ENCODE results near the gene DAGLA.
A peak's percentile ranks its signal among the peaks of the same experiment; 100 is the strongest.

The DAGLA gene

DNA sequence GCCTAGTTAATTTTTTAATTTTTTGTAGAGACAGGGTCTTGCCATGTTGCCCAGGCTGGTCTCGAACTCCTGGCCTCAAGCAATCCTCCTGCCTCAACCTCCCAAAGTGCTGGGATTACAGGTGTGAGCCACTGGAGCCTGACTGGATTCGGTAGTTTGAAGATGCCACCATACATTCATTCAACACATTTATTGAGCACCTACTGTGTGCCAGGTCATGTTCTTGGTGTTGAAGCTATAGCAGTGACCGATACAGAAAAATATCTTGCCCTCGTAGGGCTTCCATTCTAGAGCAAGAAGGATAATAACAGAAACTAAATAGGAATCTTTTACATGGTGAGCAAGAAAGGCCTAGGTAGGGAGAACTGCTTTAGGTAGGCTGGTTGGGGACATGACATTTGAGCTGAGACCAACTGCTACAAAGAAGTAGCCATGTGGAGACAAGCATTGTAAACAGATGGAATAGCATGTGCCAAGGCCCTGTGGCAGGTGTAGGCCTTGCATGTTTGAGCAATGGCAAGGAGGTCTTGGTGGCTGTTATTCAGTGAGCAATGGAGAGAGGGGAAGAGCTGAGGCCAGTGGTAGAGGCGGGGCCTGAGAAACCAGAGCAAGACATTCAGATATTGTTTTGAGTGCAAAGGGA is 70.6 kb downstream of the DAGLA start:
- FAIRE-seq = no peak

GRCh38 chr11:61751384-61751783 is 71.2 kb downstream of the DAGLA start:
- FAIRE-seq = no peak

- no peak for FAIRE-seq
Measured at GRCh38 chr11:61752117-61752924, 72.1 kb downstream of the DAGLA start, which contains the start of gene MYRF. Gene MYRF, plus strand, starts transcription at chr11:61752636. Its CDS starts 109 bp downstream, at chr11:61752745.

DNA sequence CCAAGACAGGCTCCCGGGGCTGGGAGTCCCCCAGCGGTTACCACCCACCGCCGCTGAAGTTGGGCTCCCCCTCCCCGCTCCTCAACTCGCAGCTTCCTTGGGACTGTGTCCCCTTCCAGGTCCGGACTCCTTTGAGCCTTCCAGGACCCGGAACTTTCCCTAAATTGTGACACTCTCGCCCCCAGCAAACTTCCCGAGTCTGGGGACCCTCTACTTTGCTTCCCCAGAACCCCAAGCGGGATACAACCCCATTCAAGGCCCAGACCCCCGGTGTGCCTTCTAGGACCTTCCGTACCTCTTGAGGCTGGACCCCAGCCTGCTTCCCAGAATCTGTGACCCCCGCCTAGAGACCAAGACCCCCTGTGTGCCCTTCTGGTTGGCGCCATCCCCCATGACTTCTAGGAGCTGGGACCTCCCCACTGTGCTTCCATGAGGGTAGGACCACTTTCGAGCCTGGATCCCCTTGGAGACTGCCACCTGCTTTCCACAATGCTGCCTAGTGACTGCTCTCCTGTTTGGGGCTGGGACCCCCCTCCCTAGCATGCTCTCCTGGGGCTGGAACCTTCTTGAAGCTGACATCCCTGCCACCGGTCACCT is 72.8 kb downstream of the DAGLA start:
- FAIRE-seq = no peak

DNA sequence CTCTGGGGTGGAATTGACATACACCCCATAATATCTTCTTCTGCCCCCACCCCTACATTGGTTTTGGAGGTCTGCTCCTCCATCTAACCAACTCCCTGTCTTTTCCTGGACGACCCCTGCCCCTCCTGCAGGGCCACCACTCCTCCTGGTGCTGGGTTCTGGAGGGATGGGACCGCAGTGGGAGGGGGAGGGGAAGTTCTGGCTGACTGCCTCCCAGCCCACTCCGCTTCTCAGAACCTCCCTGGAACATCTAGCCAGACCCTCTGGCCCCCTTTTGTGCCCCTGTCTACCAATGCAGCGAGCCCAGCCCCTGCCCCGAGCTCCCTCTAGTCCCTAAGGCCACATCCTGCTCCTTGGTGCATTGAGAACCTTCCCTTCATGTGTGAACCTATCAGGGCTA is 73.5 kb downstream of the DAGLA start:
- no peak for FAIRE-seq

DNA sequence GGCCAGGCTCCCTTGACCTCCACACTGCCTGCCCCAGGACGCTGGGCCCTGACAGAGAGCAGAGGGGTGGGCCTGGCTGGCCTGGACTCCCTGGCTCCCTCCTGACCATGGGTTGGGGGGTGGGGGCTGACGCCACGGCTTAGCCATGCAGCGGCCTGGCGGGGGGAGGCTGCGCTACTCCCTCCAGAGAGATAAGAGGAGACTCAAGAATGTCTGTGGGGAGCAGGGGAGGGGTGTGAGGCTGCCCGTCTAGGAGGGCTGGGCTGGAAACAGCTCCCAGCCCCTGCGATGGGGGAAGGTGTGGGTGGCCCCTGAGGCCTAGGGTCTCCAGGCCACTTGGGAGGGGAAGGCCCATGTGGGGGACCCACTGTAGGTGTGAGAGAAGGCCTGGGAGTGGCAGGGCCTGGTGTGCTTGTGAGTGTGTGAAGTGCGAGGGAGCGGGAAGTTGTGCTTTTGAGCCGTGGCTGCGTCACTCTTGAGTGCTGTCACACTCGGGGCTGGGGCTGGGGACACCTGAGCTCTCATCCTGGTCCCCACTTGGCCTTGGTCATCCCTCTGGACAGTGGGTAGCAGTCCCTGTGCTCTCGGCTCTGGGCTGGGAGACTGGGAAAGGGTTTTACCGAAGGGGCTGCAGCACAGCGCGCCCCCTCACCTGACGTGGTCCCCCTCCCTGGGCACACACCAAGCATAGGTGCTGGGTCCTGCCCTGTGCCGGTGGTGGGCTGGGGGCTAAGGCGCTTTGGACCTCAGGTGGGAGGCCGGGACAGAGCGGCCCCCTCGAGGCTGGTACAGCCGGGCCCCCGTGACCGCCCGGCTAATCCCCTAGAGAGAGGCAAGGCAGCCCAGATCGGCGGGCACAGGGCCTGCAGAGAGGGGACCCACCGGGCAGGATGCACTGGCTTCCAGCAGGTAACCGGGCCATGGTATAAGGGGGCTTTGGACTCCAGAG is 74.6 kb downstream of the DAGLA start:
- no peak for FAIRE-seq

GRCh38 chr11:61756147-61756451 is 75.9 kb downstream of the DAGLA start:
- FAIRE-seq = no peak

GRCh38 chr11:61756452-61757212 is 76.4 kb downstream of the DAGLA start:
- FAIRE-seq = peak; percentile 81

- FAIRE-seq = no peak
Measured at GRCh38 chr11:61757213-61757862, 77.1 kb downstream of the DAGLA start.

DNA sequence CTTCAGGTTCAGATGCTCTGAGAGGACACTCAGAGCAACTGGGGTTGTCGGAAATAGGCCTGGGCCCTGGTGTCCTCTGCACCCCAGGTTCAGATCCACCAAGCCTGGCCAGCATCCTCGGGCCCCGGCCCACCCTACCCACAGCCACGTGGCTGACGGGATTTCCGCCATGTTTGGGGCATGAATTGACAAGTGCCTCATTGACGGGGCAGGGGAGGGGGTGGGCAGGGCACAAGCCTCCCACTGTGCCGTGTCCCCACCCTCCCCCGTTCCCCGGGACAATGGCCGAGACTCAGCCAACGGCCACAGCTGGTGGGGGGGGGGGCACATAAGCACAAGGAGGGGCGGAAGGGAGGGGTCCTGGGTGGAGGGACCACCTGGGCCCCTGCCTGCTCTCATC is 80.8 kb downstream of the DAGLA start:
- FAIRE-seq = no peak

DNA sequence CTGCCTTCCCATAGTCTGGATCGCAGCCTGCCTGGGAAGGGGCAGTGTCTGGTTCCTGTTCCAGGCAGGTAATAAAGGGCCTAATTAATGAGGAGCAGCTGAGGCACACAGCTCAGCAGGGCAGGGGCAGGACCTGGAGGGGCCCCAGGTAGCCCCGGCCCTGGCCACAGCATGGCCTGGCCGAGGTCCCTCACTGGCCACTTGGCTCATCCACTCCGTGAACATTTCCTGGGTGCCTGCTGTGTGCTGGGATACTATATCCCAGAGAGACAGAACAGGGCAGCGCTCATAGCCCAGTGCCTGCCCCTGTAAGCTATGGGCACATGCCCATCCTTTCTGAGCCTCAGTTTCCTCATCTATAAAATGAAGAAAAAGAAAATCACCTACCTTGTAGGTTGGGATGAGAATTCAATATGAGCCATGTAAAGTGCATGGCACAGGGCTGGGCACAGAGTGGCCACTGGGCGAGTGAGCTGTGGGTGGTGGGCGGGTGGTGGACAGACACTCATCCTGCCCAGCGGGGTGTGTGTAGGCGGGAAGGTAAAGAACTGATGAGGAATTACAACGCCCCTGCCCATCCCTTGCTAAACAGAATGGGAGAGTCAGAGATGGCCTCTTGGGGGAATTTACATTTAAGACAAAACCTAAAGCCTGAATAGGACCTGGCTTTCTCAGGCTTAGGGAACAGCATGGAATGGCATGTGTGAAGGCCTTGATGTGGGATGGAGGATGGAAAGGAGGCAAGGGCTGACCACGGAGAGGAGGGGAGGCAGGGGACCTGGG is 81.4 kb downstream of the DAGLA start:
- FAIRE-seq = no peak

DNA sequence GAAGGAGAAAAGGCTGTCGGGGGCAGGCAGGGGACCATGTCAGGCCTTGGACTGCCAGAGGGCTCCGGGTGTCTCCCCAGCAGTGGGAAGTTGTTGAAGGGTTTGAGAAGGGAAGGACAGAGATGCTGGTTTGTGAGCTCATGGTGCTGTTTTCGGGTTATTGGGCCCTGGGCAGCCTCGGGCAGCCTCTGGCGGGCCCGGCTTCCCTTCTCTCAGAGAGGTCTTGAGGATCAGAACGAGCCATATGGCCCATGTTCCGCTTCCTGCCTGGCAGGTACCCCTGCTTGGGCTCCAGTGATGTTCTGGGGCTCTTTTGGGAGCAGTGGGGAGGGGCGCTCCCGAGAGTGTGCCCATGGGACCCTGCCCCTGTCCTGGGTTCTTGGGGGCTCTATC is 82.0 kb downstream of the DAGLA start:
- no peak for FAIRE-seq

DNA sequence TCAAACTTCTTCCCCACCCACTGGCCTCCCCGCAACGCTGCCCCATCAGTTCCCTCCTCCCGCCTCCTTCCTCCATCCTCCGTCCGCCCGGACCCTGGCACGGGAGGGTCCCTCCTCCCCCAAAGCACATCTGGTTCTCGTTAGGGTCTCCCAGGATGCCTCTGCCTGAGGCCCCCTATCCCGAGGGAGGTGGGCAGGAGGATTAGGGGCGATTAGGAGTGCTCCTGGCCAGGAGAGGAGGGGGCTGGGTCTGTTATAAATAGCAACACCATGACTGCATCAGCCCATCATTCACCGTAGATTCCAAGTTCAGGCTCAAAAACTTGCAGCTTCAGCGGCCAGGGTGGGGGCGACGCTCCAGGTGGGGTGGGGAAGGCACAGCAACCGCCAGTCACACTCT is 82.6 kb downstream of the DAGLA start:
- no peak for FAIRE-seq

DNA sequence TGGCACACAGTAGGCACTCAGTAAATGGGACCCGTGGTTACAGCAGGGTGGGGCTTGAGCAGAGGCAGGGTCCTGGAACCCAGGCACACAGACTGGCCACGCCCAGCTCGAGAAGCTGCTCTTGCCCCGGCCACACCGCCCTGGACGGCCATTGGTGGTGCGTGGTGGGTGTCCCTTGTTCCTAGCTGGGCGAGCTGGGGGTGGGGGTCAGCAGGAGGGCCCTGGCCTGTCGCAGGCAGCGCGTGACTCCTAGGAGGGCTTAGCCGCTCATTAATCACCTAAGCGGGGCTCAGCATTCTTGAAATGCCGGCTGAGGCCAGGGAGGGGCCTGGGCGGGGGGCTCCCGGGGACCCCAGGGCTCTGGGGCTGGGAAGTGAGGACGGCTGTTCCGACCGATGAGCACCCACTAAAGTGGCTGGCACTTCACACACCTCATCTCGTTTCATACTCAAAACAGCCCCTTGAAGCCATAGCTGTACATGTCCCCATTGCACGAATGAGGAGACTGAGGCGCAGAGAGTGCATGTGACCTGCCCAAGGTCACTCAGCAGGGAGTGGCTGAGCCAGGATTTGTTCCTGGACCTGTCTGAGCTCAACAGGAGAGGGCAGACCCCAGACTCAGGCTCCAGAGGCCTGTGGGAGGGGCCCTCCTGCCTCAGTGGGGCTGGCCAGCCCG is 83.9 kb downstream of the DAGLA start:
- FAIRE-seq = no peak

GRCh38 chr11:61764606-61765260 is 84.5 kb downstream of the DAGLA start:
- no peak for FAIRE-seq

DNA sequence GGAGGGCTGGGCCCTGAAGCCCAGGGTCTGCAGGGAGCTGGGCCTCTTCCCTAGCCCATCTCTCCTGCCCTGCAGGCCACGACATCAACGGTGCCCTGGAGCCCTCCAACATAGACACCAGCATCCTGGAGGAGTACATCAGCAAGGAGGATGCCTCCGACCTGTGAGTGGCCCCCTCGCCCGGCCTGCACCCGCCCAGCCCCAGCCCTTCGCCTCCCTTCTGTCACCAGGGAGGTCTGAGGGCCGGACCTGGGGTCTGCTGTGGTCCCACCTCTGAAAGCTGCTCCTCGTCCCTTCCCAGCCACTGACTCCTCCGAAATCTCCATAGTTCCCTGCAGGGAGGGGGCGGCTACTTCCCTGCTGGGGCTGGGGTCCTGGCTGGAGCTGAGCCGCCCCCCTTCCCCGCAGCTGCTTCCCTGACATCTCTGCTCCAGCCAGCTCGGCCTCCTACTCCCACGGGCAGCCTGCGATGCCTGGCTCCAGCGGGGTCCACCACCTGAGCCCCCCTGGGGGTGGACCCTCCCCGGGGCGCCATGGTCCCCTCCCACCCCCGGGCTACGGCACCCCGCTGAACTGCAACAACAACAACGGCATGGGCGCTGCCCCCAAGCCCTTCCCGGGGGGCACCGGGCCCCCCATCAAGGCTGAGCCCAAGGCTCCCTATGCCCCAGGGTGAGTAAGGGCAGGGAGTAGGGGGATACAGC is 85.5 kb downstream of the DAGLA start:
- FAIRE-seq = no peak

DNA sequence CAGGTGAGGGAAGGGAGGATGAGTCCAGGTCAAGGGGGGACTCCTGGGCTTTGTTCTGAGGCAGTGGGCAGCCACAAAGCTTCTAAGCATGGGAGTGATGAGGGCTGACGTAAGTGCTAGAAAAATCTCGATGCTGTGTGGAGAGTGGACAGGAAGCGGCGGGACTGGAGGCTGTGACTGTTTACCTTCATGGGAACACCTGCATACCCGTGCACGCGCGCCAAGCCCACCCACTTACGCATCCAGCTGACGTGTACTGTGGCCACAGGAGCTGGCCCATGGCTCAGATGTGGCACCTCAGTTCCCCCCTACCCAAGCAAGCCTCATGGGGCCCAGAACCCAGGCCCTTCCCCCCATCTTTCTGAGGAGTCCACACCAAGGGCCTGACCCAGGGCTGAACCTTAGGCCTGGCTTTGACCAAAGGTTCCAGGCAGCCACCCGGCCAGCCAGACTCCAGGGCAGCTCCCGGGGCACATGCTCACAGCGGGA is 86.2 kb downstream of the DAGLA start:
- FAIRE-seq = no peak

GRCh38 chr11:61768376-61769076 is 88.3 kb downstream of the DAGLA start:
- no peak for FAIRE-seq
